GM18861 (cell line): ENCODE measurements around the gene CCL27.
A peak's percentile ranks its signal among the peaks of the same experiment; 100 is the strongest.

Experiments
- ATAC-seq: cut with Tn5 transposase; IDR thresholded peaks from one replicate; pipeline ENCODE4 v1.9.1; 2021; ENCODE audit not compliant: unreplicated experiment

The CCL27 gene

GRCh38 chr9:34662526-34663302, at the start of gene CCL27:
Gene CCL27, minus strand, starts transcription at chr9:34662657. Its CDS starts 24 bp downstream, at chr9:34662633.
- no peak for ATAC-seq

- ATAC-seq = no peak
Observed at GRCh38 chr9:34712140-34712539, 49.7 kb upstream of the CCL27 start.

GRCh38 chr9:34710023-34710422, 47.6 kb upstream of the CCL27 start, which contains the start of gene CCL21:
Gene CCL21, minus strand, starts transcription at chr9:34710136. Its CDS starts 70 bp downstream, at chr9:34710066.
- no peak for ATAC-seq

GRCh38 chr9:34709196-34709978, 46.9 kb upstream of the CCL27 start:
- no peak for ATAC-seq

GRCh38 chr9:34707130-34707529, 44.7 kb upstream of the CCL27 start:
- ATAC-seq = no peak

- peak; percentile 56 for ATAC-seq
Observed at GRCh38 chr9:34701769-34702736, 39.6 kb upstream of the CCL27 start.

GRCh38 chr9:34701023-34701768, 38.7 kb upstream of the CCL27 start:
- ATAC-seq = no peak

- ATAC-seq = no peak
Observed at GRCh38 chr9:34694811-34695210, 32.4 kb upstream of the CCL27 start.

GRCh38 chr9:34693560-34693959, 31.1 kb upstream of the CCL27 start:
- no peak for ATAC-seq

GRCh38 chr9:34691936-34692315, 29.5 kb upstream of the CCL27 start:
- no peak for ATAC-seq

GRCh38 chr9:34690983-34691935, 28.8 kb upstream of the CCL27 start, which contains the start of gene CCL19:
Gene CCL19, minus strand, starts transcription at chr9:34691276. Its CDS starts 137 bp downstream, at chr9:34691139.
- ATAC-seq = no peak

- ATAC-seq = no peak
Observed at GRCh38 chr9:34689512-34689911, 27.1 kb upstream of the CCL27 start.

- ATAC-seq = no peak
Observed at GRCh38 chr9:34689116-34689470, 26.6 kb upstream of the CCL27 start.

GRCh38 chr9:34688329-34689115, 26.1 kb upstream of the CCL27 start:
- ATAC-seq = no peak

GRCh38 chr9:34687276-34688030, 25.0 kb upstream of the CCL27 start:
- no peak for ATAC-seq

GRCh38 chr9:34686732-34687131, 24.3 kb upstream of the CCL27 start:
- ATAC-seq = no peak

- no peak for ATAC-seq
Observed at GRCh38 chr9:34686231-34686630, 23.8 kb upstream of the CCL27 start.

GRCh38 chr9:34685591-34685990, 23.1 kb upstream of the CCL27 start:
- no peak for ATAC-seq
